Hepatocyte (in vitro differentiated cells): Measurements from ENCODE around the gene RXRA.

ENCODE experiments used
- CTCF ChIP-seq: fragments of 200-600 bp; sonication (generic); IDR thresholded peaks from 2 replicates; pipeline ENCODE4 v1.5.1; 2016; ENCODE audit warnings: antibody characterized with exemption, mild to moderate bottlenecking; ENCODE audit not compliant: poor library complexity
- EZH2 ChIP-seq: fragments of 200-600 bp; sonication (generic); IDR thresholded peaks from 2 replicates; pipeline ENCODE4 v1.6.1; 2016; ENCODE audit warnings: antibody characterized with exemption, mild to moderate bottlenecking, borderline replicate concordance

GRCh38 chr9:134377976-134378375 lies 51.7 kb downstream of the RXRA start:
- TF ChIP-seq CTCF (no peak), EZH2 (no peak)
